ENCODE results near the gene SRPK2. TPM values are rescaled to one million over a fixed set of nuclear protein-coding genes. Genes with fewer than 3 reads are reported as not detected.

Gene SRPK2
- total and polyA plus RNA-seq, 2 of the 8 experiments (the other 6 are each of a cell fraction or from before 2014, with no cell fraction given), result 10.0 to 47.1 TPM

DNA sequence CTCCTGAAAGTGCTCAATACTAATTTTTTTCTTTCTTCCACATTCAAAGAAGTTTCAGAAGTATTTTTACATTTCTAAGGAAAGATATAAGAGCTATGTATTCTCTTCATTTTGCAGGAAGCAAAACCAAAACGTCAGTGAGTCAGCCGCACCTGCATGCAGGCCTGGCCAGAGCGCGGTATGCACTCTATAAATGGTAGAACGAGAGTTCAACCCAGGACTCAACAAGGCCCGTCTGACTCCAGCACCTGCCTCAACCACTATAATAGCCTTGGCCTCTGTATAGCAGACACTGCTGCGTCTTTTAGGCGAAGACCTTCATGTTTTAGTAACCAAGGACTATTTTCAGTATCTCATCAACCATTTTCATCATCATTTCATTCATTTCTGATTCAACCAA, 261.5 kb downstream of the SRPK2 start (continued):
- TF ChIP-seq, protein P1, sequence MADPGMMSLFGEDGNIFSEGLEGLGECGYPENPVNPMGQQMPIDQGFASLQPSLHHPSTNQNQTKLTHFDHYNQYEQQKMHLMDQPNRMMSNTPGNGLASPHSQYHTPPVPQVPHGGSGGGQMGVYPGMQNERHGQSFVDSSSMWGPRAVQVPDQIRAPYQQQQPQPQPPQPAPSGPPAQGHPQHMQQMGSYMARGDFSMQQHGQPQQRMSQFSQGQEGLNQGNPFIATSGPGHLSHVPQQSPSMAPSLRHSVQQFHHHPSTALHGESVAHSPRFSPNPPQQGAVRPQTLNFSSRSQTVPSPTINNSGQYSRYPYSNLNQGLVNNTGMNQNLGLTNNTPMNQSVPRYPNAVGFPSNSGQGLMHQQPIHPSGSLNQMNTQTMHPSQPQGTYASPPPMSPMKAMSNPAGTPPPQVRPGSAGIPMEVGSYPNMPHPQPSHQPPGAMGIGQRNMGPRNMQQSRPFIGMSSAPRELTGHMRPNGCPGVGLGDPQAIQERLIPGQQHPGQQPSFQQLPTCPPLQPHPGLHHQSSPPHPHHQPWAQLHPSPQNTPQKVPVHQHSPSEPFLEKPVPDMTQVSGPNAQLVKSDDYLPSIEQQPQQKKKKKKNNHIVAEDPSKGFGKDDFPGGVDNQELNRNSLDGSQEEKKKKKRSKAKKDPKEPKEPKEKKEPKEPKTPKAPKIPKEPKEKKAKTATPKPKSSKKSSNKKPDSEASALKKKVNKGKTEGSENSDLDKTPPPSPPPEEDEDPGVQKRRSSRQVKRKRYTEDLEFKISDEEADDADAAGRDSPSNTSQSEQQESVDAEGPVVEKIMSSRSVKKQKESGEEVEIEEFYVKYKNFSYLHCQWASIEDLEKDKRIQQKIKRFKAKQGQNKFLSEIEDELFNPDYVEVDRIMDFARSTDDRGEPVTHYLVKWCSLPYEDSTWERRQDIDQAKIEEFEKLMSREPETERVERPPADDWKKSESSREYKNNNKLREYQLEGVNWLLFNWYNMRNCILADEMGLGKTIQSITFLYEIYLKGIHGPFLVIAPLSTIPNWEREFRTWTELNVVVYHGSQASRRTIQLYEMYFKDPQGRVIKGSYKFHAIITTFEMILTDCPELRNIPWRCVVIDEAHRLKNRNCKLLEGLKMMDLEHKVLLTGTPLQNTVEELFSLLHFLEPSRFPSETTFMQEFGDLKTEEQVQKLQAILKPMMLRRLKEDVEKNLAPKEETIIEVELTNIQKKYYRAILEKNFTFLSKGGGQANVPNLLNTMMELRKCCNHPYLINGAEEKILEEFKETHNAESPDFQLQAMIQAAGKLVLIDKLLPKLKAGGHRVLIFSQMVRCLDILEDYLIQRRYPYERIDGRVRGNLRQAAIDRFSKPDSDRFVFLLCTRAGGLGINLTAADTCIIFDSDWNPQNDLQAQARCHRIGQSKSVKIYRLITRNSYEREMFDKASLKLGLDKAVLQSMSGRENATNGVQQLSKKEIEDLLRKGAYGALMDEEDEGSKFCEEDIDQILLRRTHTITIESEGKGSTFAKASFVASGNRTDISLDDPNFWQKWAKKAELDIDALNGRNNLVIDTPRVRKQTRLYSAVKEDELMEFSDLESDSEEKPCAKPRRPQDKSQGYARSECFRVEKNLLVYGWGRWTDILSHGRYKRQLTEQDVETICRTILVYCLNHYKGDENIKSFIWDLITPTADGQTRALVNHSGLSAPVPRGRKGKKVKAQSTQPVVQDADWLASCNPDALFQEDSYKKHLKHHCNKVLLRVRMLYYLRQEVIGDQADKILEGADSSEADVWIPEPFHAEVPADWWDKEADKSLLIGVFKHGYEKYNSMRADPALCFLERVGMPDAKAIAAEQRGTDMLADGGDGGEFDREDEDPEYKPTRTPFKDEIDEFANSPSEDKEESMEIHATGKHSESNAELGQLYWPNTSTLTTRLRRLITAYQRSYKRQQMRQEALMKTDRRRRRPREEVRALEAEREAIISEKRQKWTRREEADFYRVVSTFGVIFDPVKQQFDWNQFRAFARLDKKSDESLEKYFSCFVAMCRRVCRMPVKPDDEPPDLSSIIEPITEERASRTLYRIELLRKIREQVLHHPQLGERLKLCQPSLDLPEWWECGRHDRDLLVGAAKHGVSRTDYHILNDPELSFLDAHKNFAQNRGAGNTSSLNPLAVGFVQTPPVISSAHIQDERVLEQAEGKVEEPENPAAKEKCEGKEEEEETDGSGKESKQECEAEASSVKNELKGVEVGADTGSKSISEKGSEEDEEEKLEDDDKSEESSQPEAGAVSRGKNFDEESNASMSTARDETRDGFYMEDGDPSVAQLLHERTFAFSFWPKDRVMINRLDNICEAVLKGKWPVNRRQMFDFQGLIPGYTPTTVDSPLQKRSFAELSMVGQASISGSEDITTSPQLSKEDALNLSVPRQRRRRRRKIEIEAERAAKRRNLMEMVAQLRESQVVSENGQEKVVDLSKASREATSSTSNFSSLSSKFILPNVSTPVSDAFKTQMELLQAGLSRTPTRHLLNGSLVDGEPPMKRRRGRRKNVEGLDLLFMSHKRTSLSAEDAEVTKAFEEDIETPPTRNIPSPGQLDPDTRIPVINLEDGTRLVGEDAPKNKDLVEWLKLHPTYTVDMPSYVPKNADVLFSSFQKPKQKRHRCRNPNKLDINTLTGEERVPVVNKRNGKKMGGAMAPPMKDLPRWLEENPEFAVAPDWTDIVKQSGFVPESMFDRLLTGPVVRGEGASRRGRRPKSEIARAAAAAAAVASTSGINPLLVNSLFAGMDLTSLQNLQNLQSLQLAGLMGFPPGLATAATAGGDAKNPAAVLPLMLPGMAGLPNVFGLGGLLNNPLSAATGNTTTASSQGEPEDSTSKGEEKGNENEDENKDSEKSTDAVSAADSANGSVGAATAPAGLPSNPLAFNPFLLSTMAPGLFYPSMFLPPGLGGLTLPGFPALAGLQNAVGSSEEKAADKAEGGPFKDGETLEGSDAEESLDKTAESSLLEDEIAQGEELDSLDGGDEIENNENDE (IDR thresholded peaks at IDR 0.05; ENCODE audit: insufficient replicate concordance, low read length), result no peak
- TF ChIP-seq TAF1 (IDR thresholded peaks at IDR 0.05; ENCODE audit: low read depth, low read length) (no peak), POLR2AphosphoS5 (IDR thresholded peaks at IDR 0.05; ENCODE audit: low read depth, low read length) (no peak), SP2 (IDR thresholded peaks at IDR 0.05; ENCODE audit: low read length) (no peak), HDAC6 (IDR thresholded peaks at IDR 0.05; ENCODE audit: low read depth, low read length) (no peak), CHD2 (IDR thresholded peaks at IDR 0.05; ENCODE audit: low read length) (no peak), YY1 (IDR thresholded peaks at IDR 0.05; ENCODE audit: low read depth, low read length) (no peak), GTF2F1 (IDR thresholded peaks at IDR 0.05; ENCODE audit: borderline replicate concordance, low read depth, low read length) (no peak), BRCA1 (IDR thresholded peaks at IDR 0.05; ENCODE audit: low read depth, low read length) (no peak), NRF1 (IDR thresholded peaks at IDR 0.05; ENCODE audit: low read depth, low read length) (no peak), PHF8 (conservative IDR thresholded peaks at IDR 0.05; ENCODE audit: low read depth, low read length) (no peak)
